ENCODE measurements around the gene RNF114. TPM values are rescaled to one million over a fixed set of nuclear protein-coding genes. Genes with fewer than 3 reads are reported as not detected.

Gene RNF114
- total RNA-seq, 1 donor from 2014 or later, result 52.1 TPM

GRCh38 chr20:49896204-49896603, 40.0 kb upstream of the RNF114 start:
- intact Hi-C loops (cut with DNase I), result no loop called here
- DNase-seq (no peak), ATAC-seq (ENCODE audit: poor library complexity) (no peak)

GRCh38 chr20:49899541-49900383, 36.4 kb upstream of the RNF114 start:
- intact Hi-C loops (cut with DNase I), result no loop called here
- no peak for ATAC-seq (ENCODE audit: poor library complexity)
- DNase-seq, result no peak

GRCh38 chr20:49901588-49901987, 34.6 kb upstream of the RNF114 start:
- intact Hi-C loops (cut with DNase I), result no loop called here
- DNase-seq (no peak), ATAC-seq (ENCODE audit: poor library complexity) (peak; percentile 31)

GRCh38 chr20:49904440-49905214, 31.6 kb upstream of the RNF114 start:
- ATAC-seq (ENCODE audit: poor library complexity) (no peak), DNase-seq (no peak)
- intact Hi-C loops (cut with DNase I), result no loop called here

GRCh38 chr20:49905415-49906091, 30.6 kb upstream of the RNF114 start:
- intact Hi-C loops (cut with DNase I), result no loop called here

GRCh38 chr20:49906101-49906604, 30.0 kb upstream of the RNF114 start:
- ATAC-seq (ENCODE audit: poor library complexity), result no peak
- DNase-seq, result no peak
- intact Hi-C loops (cut with DNase I), result no loop called here

More at GRCh38 chr20:49905415-49906091, 30.6 kb upstream of the RNF114 start:
- DNase-seq (no peak), ATAC-seq (ENCODE audit: poor library complexity) (no peak)

GRCh38 chr20:49906615-49907154, 29.5 kb upstream of the RNF114 start:
- ATAC-seq (ENCODE audit: poor library complexity) (no peak), DNase-seq (no peak)
- intact Hi-C loops (cut with DNase I), result no loop called here

GRCh38 chr20:49907405-49908257, 28.6 kb upstream of the RNF114 start:
- ATAC-seq (ENCODE audit: poor library complexity) (peak; percentile 28), DNase-seq (no peak)
- intact Hi-C loops (cut with DNase I), result no loop called here

- ATAC-seq (ENCODE audit: poor library complexity) (no peak), DNase-seq (no peak)
- intact Hi-C loops (cut with DNase I), result no loop called here
Measured at GRCh38 chr20:49908258-49908565, 28.0 kb upstream of the RNF114 start.

GRCh38 chr20:49909499-49910339, 26.5 kb upstream of the RNF114 start:
- intact Hi-C loops (cut with DNase I), result no loop called here
- peak; percentile 86 for ATAC-seq (ENCODE audit: poor library complexity)
- no peak for DNase-seq

- DNase-seq, result no peak
- intact Hi-C loops (cut with DNase I), result no loop called here
- peak; percentile 5 for ATAC-seq (ENCODE audit: poor library complexity)
Measured at GRCh38 chr20:49910340-49910706, 25.9 kb upstream of the RNF114 start.

- intact Hi-C loops (cut with DNase I), result no loop called here
- DNase-seq, result no peak
- no peak for ATAC-seq (ENCODE audit: poor library complexity)
Measured at GRCh38 chr20:49913399-49914047, 22.7 kb upstream of the RNF114 start.

- DNase-seq, result no peak
- no peak for ATAC-seq (ENCODE audit: poor library complexity)
- intact Hi-C loops (cut with DNase I), result no loop called here
Measured at GRCh38 chr20:49914310-49915117, 21.7 kb upstream of the RNF114 start.

GRCh38 chr20:49915118-49915379, 21.1 kb upstream of the RNF114 start:
- intact Hi-C loops (cut with DNase I), result no loop called here
- DNase-seq, result no peak
- peak; percentile 12 for ATAC-seq (ENCODE audit: poor library complexity)

- DNase-seq (peak; percentile 99), ATAC-seq (ENCODE audit: poor library complexity) (peak; percentile 95)
- intact Hi-C loops (cut with DNase I), result no loop called here
Measured at GRCh38 chr20:49915380-49916145, 20.6 kb upstream of the RNF114 start, which contains the start of gene SPATA2. TSS of gene SPATA2 (minus strand) at chr20:49915529. CDS start at chr20:49908490, 7,039 bp downstream.

All from Right ventricle myocardium superior (tissue), 1 donor.